OCI-LY7 (cell line): Measurements from ENCODE around the gene RPP30. TPM values are rescaled to one million over a fixed set of nuclear protein-coding genes. Genes with fewer than 3 reads are reported as not detected.
"Not testable (repeated sequence)": the region's sequence is repeated elsewhere in the genome, so short reads cannot be mapped to it uniquely, and the experiment has no call there.

Experiments
- BruUV-seq: library from RNA; stranded (reverse); fragments of 400-500 nt; replicated peaks from 2 replicates; lab custom pipeline; 2021; lab: Mats Ljungman, UMichigan
- CTCF ChIA-PET: fragments of 300-600 bp; sonication (Branson Sonifier 250); formaldehyde crosslinking; loops from one replicate; lab custom pipeline; 2022; ENCODE audit warnings: antibody characterized with exemption; ENCODE audit not compliant: unreplicated experiment; lab: Charles Lee
- POLR2A ChIA-PET: fragments of 300-600 bp; sonication (Branson Sonifier 250); formaldehyde crosslinking; loops from one replicate; lab custom pipeline; 2022; ENCODE audit warnings: antibody characterized with exemption; lab: Charles Lee
- DNase-seq: peaks from one replicate; pipeline ENCODE4 v3.0.0-alpha.2; 2015; ENCODE audit warnings: low spot score
- H2AFZ ChIP-seq: fragments of 200-600 bp; sonication (generic), shearing (Covaris generic); 2 replicates; pipeline ENCODE4 v1.6.1; 2014; ENCODE audit warnings: mild to moderate bottlenecking, antibody characterized with exemption, low read length, moderate library complexity
- H3K27ac ChIP-seq: fragments of 200-600 bp; sonication (generic); 2 replicates; pipeline ENCODE4 v1.5.1; 2014; ENCODE audit warnings: mixed run types, low read depth, mild to moderate bottlenecking, moderate library complexity, low read length, inconsistent platforms; ENCODE audit not compliant: poor library complexity, severe bottlenecking
- H3K36me3 ChIP-seq: fragments of 200-600 bp; sonication (generic); 2 replicates; pipeline ENCODE4 v1.6.1; 2014; ENCODE audit warnings: mild to moderate bottlenecking, antibody characterized with exemption, low read length, moderate library complexity, mixed read lengths; ENCODE audit not compliant: insufficient read depth
- H3K4me1 ChIP-seq: fragments of 200-600 bp; sonication (generic); 2 replicates; pipeline ENCODE4 v1.5.1; 2014; ENCODE audit warnings: mild to moderate bottlenecking, low read length; ENCODE audit not compliant: insufficient read depth, poor library complexity, severe bottlenecking
- H3K4me2 ChIP-seq: fragments of 200-600 bp; sonication (generic); 2 replicates; pipeline ENCODE4 v1.6.1; 2014; ENCODE audit warnings: mild to moderate bottlenecking, low read length
- H3K4me3 ChIP-seq: fragments of 200-600 bp; sonication (generic); 2 replicates; pipeline ENCODE4 v1.5.1; 2014; ENCODE audit warnings: mild to moderate bottlenecking, low read depth, low read length; ENCODE audit not compliant: poor library complexity, severe bottlenecking
- H3K79me2 ChIP-seq: fragments of 200-600 bp; sonication (generic); 2 replicates; pipeline ENCODE4 v1.6.1; 2016; ENCODE audit warnings: low read depth, mild to moderate bottlenecking, low read length, moderate library complexity, mixed read lengths; ENCODE audit not compliant: insufficient read depth
- H3K9me2 ChIP-seq: fragments of 200-600 bp; sonication (generic); 2 replicates; pipeline ENCODE4 v1.6.1; 2016; ENCODE audit warnings: mild to moderate bottlenecking, low read length, mixed read lengths; ENCODE audit not compliant: insufficient read depth
- H3K9me3 ChIP-seq: fragments of 200-600 bp; sonication (generic); 2 replicates; pipeline ENCODE4 v1.6.1; 2014; ENCODE audit warnings: mild to moderate bottlenecking, mixed run types, low read length, mixed read lengths
- H4K20me1 ChIP-seq: fragments of 200-600 bp; sonication (generic); 2 replicates; pipeline ENCODE4 v1.6.1; 2014; ENCODE audit warnings: mild to moderate bottlenecking, antibody characterized with exemption, low read length, moderate library complexity, mixed read lengths; ENCODE audit not compliant: insufficient read depth
- EZH2phosphoT487 ChIP-seq: fragments of 200-600 bp; sonication (generic); IDR thresholded peaks from 2 replicates; pipeline ENCODE4 v1.6.1; 2018; ENCODE audit warnings: low read depth, borderline replicate concordance, mild to moderate bottlenecking, mixed run types, antibody characterized with exemption, low read length, moderate library complexity, mixed read lengths
- intact Hi-C: fragments of 100-400 bp; cut with micrococcal nuclease; formaldehyde crosslinking; loops from one replicate; pipeline ENCODE4 v1.10.0; 2022; ENCODE audit not compliant: unreplicated experiment
- total RNA-seq, 2 experiments: library from RNA; depleted of rRNA in 1 of 2; stranded (reverse); fragments of >200 nt in 1 of 2; shearing (Covaris generic) in 1 of 2; gene quantifications; 2 replicates each; pipeline ENCODE4 v1.2.3, GENCODE V29; 2014 to 2022
- TF ChIP-seq, protein P1 (sequence below): fragments of 200-600 bp; sonication (generic); conservative IDR thresholded peaks from 2 replicates; pipeline ENCODE4 v1.5.1; 2014; ENCODE audit warnings: mild to moderate bottlenecking, antibody characterized with exemption, low read length, moderate library complexity, mixed read lengths

RPP30 gene
- total RNA-seq, 2 experiments from 2014 or later = 34.3 to 50.4 TPM

DNA sequence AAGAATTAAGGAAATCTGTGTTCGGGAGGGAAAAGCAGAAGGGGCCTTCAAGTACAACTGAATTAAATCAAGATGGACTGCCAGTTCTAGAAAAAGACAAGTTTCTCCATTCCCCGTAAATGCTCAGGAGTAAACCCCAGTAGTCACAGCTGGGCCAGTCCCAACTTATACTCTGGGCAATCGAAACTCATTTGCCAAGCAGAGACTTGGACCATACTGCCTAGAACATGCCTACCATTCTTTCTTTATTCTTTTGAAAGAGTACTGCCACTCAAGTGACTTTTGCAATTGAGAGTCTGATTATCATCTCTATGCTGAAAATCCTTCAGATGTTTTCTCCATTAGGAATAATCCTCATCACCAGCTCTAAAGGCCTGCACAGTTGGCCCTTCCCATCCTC lies 21.4 kb downstream of the RPP30 start:
- H3K4me2 ChIP-seq = no peak overlapping the region
- intact Hi-C loops = no loop called here
- peaks cover 90% of the 10 kb centered on the region for H3K36me3 ChIP-seq
- TF ChIP-seq EZH2phosphoT487 = no peak
- TF ChIP-seq, protein P1, sequence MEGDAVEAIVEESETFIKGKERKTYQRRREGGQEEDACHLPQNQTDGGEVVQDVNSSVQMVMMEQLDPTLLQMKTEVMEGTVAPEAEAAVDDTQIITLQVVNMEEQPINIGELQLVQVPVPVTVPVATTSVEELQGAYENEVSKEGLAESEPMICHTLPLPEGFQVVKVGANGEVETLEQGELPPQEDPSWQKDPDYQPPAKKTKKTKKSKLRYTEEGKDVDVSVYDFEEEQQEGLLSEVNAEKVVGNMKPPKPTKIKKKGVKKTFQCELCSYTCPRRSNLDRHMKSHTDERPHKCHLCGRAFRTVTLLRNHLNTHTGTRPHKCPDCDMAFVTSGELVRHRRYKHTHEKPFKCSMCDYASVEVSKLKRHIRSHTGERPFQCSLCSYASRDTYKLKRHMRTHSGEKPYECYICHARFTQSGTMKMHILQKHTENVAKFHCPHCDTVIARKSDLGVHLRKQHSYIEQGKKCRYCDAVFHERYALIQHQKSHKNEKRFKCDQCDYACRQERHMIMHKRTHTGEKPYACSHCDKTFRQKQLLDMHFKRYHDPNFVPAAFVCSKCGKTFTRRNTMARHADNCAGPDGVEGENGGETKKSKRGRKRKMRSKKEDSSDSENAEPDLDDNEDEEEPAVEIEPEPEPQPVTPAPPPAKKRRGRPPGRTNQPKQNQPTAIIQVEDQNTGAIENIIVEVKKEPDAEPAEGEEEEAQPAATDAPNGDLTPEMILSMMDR = no peak
- no peaks in the 10 kb centered on the region for H3K4me1 ChIP-seq
- no peak overlapping the region for H2AFZ ChIP-seq
- no peak overlapping the region for H3K27ac ChIP-seq
- ChIA-PET POLR2A (interaction anchor here (1.2 to 1.3 kb wide), 2 partner anchors 9 to 21 kb away, joined by 3 to 5 read pairs; partner anchors contain the start of gene RPP30), CTCF (no interaction called here)
- no peaks in the 10 kb centered on the region for H3K9me2 ChIP-seq
- BruUV-seq = no TSS peak
- DNase-seq = no peak
- no peak overlapping the region for H3K4me3 ChIP-seq
- no peaks in the 10 kb centered on the region for H3K9me3 ChIP-seq
- H3K79me2 ChIP-seq = no peaks in the 10 kb centered on the region
- no peaks in the 10 kb centered on the region for H4K20me1 ChIP-seq

- DNase-seq, H3K9me2 ChIP-seq, H4K20me1 ChIP-seq, H3K4me2 ChIP-seq, H3K4me3 ChIP-seq, H2AFZ ChIP-seq, H3K9me3 ChIP-seq, H3K79me2 ChIP-seq, H3K4me1 ChIP-seq, CTCF ChIA-PET, H3K27ac ChIP-seq, intact Hi-C loops, BruUV-seq: not testable (repeated sequence)
- POLR2A ChIA-PET = interaction anchor here (0.6 kb wide), 1 partner anchor 308 kb away, joined by 3 read pairs; no protein-coding TSS in a partner anchor
- H3K36me3 ChIP-seq = peaks cover 80% of the 10 kb centered on the region
Observed at GRCh38 chr10:90896916-90897315, 25.1 kb downstream of the RPP30 start.

- TF ChIP-seq, protein P1 = no peak
- no peak for TF ChIP-seq EZH2phosphoT487
- H2AFZ ChIP-seq = no peak overlapping the region
- H3K4me2 ChIP-seq = no peak overlapping the region
- POLR2A ChIA-PET = no interaction called here
- H3K9me3 ChIP-seq = no peaks in the 10 kb centered on the region
- H3K79me2 ChIP-seq = no peaks in the 10 kb centered on the region
- no peak overlapping the region for H3K27ac ChIP-seq
- no TSS peak for BruUV-seq
- intact Hi-C loops = no loop called here
- peaks cover 32% of the 10 kb centered on the region for H3K36me3 ChIP-seq
- CTCF ChIA-PET = no interaction called here
- H3K9me2 ChIP-seq = no peaks in the 10 kb centered on the region
- no peak overlapping the region for H3K4me3 ChIP-seq
- no peaks in the 10 kb centered on the region for H4K20me1 ChIP-seq
- DNase-seq = no peak
- no peaks in the 10 kb centered on the region for H3K4me1 ChIP-seq
Observed at GRCh38 chr10:90905925-90906324, 34.2 kb downstream of the RPP30 start.
